Mammary epithelial cell (primary cell): Measurements from ENCODE around the gene SLC47A2.

ENCODE experiments used
- CTCF ChIP-seq, 2 donors: IDR thresholded peaks in 1 of 2; conservative IDR thresholded peaks in 1 of 2; 2 replicates each; pipeline ENCODE4 v1.5.1; 2011 to 2012; ENCODE audit warnings: inconsistent platforms in 2 of 2, low read length in 2 of 2, mild to moderate bottlenecking in 2 of 2, control low read depth in 1 of 2, low read depth in 1 of 2; ENCODE audit not compliant: insufficient read depth in 1 of 2; ENCODE audit errors: extremely low read depth in 1 of 2
- EZH2 ChIP-seq: IDR thresholded peaks from 2 replicates; pipeline ENCODE4 v1.6.1; 2012; ENCODE audit warnings: low read length, inconsistent platforms, borderline replicate concordance

DNA sequence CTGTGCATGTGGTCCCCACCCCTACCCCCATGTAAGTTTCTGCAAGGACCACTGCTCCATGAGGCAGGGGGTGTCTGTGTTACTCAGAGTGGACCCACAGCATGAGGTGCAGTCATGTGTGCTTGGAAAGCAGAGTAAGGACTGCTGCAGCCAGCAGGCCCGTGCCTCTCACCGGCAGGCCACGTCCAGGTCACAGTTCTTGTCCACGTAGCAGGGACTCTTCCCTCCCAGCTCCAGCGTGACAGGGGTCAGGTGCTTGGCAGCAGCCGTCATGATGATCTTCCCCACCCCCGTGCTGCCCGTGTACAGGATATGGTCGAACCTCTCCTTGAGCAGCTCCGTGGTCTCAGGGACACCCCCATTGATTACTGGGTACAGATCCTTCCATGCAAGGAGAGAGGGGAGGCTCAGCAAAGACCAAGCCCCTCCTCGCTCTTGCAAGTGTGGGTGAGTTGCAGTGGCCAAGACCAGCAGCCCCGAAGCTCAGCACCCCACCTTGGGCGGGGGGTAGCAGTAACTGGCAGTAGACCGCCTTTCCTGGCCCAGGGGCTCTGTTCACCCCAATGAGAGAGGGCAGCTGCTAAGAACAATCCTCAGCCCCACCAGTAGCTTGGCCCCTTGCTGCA lies 25.6 kb upstream of the SLC47A2 start:
- TF ChIP-seq CTCF (conservative IDR thresholded peaks at IDR 0.05 in 1 of 2, IDR thresholded peaks at IDR 0.05 in 1 of 2; ENCODE audit: extremely low read depth in 1 of 2, insufficient read depth in 1 of 2, low read depth in 1 of 2, low read length in 2 of 2), result no peak
- no peak for TF ChIP-seq EZH2
